OCI-LY3 (cell line): Measurements from ENCODE around the gene BANP.

ENCODE experiments used
- H2AFZ ChIP-seq: fragments of 200-600, 300-600 bp; shearing (Covaris generic); 2 replicates; pipeline ENCODE4 v1.6.0; 2014; ENCODE audit warnings: antibody characterized with exemption, low read depth, low read length
- H3K27ac ChIP-seq: fragments of 200-600, 300-600 bp; sonication (generic); 2 replicates; pipeline ENCODE4 v1.5.1; 2014; ENCODE audit warnings: mild to moderate bottlenecking, low read length, moderate library complexity, mixed read lengths
- H3K27me3 ChIP-seq: fragments of 200-600, 300-600 bp; sonication (generic); 2 replicates; pipeline ENCODE4 v1.6.1; 2014; ENCODE audit warnings: low read depth, low read length, mixed read lengths
- H3K36me3 ChIP-seq: fragments of 200-600, 300-600 bp; sonication (generic); replicated peaks from 2 replicates; pipeline ENCODE3; 2014; ENCODE audit warnings: low read depth, low read length, mixed read lengths
- H3K4me1 ChIP-seq: fragments of 300-600, 200-600 bp; sonication (generic); 2 replicates; pipeline ENCODE4 v1.6.1; 2014; ENCODE audit warnings: low read length, mixed read lengths
- H3K4me2 ChIP-seq: fragments of 200-600, 300-600 bp; sonication (generic); 2 replicates; pipeline ENCODE4 v1.6.1; 2014; ENCODE audit warnings: low read length, mixed read lengths
- H3K4me3 ChIP-seq: fragments of 300-600, 200-600 bp; sonication (generic); 2 replicates; pipeline ENCODE4 v1.5.1; 2014; ENCODE audit warnings: antibody characterized with exemption, mild to moderate bottlenecking, low read length, moderate library complexity
- H3K79me2 ChIP-seq: fragments of 300-600, 200-600 bp; shearing (Covaris generic); 2 replicates; pipeline ENCODE4 v1.6.1; 2014; ENCODE audit warnings: mild to moderate bottlenecking, low read length, mixed read lengths
- H3K9ac ChIP-seq: fragments of 300-600, 200-600 bp; shearing (Covaris generic); 2 replicates; pipeline ENCODE4 v1.6.0; 2014; ENCODE audit warnings: mild to moderate bottlenecking, low read length, moderate library complexity
- H3K9me3 ChIP-seq: fragments of 200-600, 300-600 bp; shearing (Covaris generic); 2 replicates; pipeline ENCODE4 v1.6.1; 2014; ENCODE audit warnings: low read length, mixed read lengths; ENCODE audit not compliant: insufficient read depth
- H4K20me1 ChIP-seq: fragments of 200-600, 300-600 bp; sonication (generic); 2 replicates; pipeline ENCODE4 v1.6.1; 2016; ENCODE audit warnings: low read length, mixed read lengths; ENCODE audit not compliant: insufficient read depth
- EZH2phosphoT487 ChIP-seq: fragments of 200-600 bp; shearing (Covaris generic); IDR thresholded peaks from 2 replicates; pipeline ENCODE4 v1.6.1; 2018; ENCODE audit warnings: antibody characterized with exemption, mixed run types, low read depth
- TF ChIP-seq, protein P1 (sequence below): fragments of 200-600, 300-600 bp; sonication (generic); IDR thresholded peaks from 2 replicates; pipeline ENCODE4 v1.5.1; 2014; ENCODE audit warnings: antibody characterized with exemption, low read length, low read depth

Gene BANP

DNA sequence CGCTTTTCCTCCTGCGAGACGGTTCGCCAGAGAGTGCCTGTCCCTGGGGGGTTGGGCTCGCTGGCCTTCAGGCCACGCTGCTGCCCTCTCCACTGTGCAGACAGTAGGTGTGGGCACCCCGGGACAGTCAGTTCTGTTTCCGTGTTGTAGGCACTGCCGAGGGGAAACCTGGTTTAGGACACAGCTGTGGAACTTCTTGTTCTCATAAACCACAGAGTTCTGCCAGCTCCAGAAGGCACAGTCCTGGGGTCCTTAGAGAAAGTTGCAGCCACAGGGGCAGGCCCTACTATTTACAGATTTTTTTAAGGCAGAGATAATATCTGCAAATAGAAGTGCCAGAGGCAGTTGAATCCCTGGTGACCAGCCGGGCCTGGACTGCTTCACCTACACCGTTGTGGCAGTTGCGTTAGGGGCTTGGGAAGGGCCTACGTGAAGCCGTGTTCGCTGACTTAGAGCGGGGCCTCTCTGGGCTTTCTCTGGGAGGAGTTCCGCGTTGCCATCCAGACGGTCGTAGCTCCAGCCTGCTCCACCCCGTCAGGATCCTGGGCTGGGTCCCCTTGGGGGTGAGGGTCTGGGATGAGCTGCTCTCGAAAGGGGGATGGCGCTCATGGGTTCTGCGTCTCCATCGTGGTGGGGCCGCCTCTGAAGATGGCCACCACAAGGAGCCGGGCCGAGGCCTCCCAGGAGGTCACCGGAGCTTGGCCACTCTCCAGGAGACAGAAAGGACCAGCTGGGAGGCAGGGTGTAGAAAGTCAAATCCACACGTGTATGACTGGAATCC, 126.3 kb downstream of the BANP start:
- peaks cover 14% of the 10 kb centered on the region for H3K36me3 ChIP-seq
- H4K20me1 ChIP-seq = no peaks in the 10 kb centered on the region
- no peak overlapping the region for H2AFZ ChIP-seq
- no peak overlapping the region for H3K27ac ChIP-seq
- no peaks in the 10 kb centered on the region for H3K79me2 ChIP-seq
- H3K9me3 ChIP-seq = no peaks in the 10 kb centered on the region
- H3K9ac ChIP-seq = no peak overlapping the region
- no peak for TF ChIP-seq EZH2phosphoT487
- TF ChIP-seq, protein P1, sequence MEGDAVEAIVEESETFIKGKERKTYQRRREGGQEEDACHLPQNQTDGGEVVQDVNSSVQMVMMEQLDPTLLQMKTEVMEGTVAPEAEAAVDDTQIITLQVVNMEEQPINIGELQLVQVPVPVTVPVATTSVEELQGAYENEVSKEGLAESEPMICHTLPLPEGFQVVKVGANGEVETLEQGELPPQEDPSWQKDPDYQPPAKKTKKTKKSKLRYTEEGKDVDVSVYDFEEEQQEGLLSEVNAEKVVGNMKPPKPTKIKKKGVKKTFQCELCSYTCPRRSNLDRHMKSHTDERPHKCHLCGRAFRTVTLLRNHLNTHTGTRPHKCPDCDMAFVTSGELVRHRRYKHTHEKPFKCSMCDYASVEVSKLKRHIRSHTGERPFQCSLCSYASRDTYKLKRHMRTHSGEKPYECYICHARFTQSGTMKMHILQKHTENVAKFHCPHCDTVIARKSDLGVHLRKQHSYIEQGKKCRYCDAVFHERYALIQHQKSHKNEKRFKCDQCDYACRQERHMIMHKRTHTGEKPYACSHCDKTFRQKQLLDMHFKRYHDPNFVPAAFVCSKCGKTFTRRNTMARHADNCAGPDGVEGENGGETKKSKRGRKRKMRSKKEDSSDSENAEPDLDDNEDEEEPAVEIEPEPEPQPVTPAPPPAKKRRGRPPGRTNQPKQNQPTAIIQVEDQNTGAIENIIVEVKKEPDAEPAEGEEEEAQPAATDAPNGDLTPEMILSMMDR = no peak
- peaks cover 8% of the 10 kb centered on the region; the same call in 1 of the 2 replicates for H3K4me1 ChIP-seq
- H3K4me3 ChIP-seq = no peak overlapping the region
- no peak overlapping the region for H3K4me2 ChIP-seq
- no peaks in the 10 kb centered on the region for H3K27me3 ChIP-seq

DNA sequence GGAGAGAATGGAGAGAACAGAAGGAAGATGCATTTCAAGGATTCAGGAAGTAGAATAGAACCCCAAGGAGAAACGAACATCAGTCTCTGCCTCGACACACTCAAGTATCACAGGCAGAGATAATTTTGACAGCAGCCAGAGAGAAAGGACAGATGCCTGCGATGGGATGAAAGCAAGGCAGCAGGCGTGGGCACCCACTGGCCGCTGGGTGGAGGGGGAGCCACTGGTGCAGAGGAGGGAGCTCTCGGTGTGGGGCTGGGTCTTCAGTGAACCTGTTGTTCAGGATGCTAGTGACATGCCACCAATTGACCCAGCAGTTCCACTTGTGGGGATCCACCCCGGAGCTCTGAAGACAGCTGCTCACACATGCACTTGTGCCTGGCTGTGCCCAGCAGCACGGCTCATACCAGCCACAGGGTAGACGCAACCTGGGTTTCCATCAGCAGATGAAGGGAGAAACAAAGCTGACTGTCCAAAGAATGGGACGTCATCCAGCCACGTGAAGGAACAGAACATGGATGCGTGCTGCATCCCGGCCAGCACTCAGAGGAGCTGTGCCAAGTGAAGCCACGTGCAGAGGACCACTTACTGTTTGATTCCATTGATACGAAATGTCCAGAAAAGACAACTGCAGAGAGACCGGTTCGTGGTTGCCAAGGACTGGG, 127.0 kb downstream of the BANP start:
- H2AFZ ChIP-seq = no peak overlapping the region
- no peaks in the 10 kb centered on the region for H3K9me3 ChIP-seq
- TF ChIP-seq EZH2phosphoT487 = no peak
- TF ChIP-seq, protein P1 = no peak
- H3K4me3 ChIP-seq = no peak overlapping the region
- no peaks in the 10 kb centered on the region for H4K20me1 ChIP-seq
- H3K4me1 ChIP-seq = peaks cover 8% of the 10 kb centered on the region; the same call in 1 of the 2 replicates
- H3K4me2 ChIP-seq = no peak overlapping the region
- H3K27me3 ChIP-seq = no peaks in the 10 kb centered on the region
- no peaks in the 10 kb centered on the region for H3K79me2 ChIP-seq
- no peak overlapping the region for H3K27ac ChIP-seq
- no peak overlapping the region for H3K9ac ChIP-seq
- peaks cover 14% of the 10 kb centered on the region for H3K36me3 ChIP-seq

DNA sequence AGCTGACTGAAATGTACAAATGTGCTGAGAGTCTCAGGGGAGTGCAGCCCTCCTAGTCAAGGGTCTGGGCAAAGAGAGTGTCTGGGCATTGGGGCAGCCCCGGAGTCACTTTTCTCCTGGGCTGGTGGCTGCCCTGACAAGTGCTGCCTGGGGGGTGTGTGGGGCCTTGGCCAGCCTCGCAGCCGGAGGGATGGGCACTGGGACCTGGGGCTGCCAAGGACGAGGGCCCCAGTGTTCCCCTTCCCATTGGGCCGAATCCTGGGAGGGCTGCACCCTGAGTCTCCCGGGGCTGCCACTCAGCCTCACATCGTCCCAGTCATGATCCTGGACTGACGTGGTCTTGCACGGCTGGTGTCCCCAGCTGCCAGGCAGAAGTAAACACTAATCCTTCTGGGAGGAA, 132.3 kb downstream of the BANP start:
- Histone ChIP-seq H3K9me3 (no peaks in the 10 kb centered on the region), H3K36me3 (peaks cover under 1% of the 10 kb centered on the region), H3K9ac (no peak overlapping the region), H3K79me2 (no peaks in the 10 kb centered on the region), H2AFZ (no peak overlapping the region), H3K4me2 (no peak overlapping the region), H3K4me1 (no peaks in the 10 kb centered on the region), H4K20me1 (no peaks in the 10 kb centered on the region), H3K27ac (no peak overlapping the region), H3K4me3 (no peak overlapping the region), H3K27me3 (no peaks in the 10 kb centered on the region)
- TF ChIP-seq, protein P1 = no peak
- TF ChIP-seq EZH2phosphoT487 = no peak

DNA sequence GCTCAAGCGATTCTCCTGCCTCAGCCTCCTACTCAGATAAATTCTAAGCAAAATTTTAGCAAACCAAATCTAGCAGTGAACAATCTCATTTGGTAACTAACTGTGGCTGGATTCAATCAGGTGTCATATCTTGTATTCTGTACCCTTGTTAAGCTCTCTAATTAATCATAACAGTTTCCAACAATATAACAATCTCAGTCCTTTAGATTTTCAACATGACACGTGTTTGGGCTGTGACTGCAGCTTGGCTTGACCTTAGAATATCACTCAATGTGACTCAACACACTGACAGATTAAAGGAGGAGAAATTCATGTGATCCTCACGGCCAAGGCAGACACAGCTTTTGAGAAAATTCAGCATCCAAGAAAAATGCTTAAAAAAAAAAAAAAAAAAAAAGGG, 133.6 kb downstream of the BANP start:
- Histone ChIP-seq H3K27me3 (no peaks in the 10 kb centered on the region), H4K20me1 (no peaks in the 10 kb centered on the region), H3K9me3 (no peaks in the 10 kb centered on the region), H3K79me2 (no peaks in the 10 kb centered on the region), H3K4me1 (no peaks in the 10 kb centered on the region), H3K36me3 (no peaks in the 10 kb centered on the region), H3K9ac (no peak overlapping the region), H3K4me2 (no peak overlapping the region), H2AFZ (no peak overlapping the region), H3K27ac (no peak overlapping the region), H3K4me3 (no peak overlapping the region)
- no peak for TF ChIP-seq EZH2phosphoT487
- TF ChIP-seq, protein P1 = no peak
